ENCODE measurements around the gene TMEM200A.

DNA sequence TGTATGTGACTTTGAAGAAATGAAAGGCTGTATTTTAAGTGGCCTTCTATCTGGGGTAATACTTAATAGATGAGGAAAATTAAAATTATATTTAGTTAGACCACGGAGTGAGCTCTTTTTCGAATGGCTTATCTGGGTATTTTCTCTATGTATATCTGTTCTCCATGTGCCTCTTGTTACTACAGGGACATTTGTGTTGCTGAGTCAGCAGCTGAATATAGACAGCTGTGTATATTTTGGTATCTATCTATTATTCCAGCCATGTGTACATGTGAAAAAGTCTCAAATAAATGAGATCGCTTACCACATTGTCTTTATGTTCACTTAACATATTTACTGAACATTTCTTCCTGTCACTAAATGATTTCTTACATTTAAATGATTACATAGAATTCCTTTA is 57.2 kb downstream of the TMEM200A start:
- TF ChIP-seq CTCF (IDR thresholded peaks at IDR 0.05) (no peak), POLR2A (IDR thresholded peaks at IDR 0.05) (no peak), POLR2AphosphoS5 (IDR thresholded peaks at IDR 0.05) (no peak)

Measured in prostate gland (tissue), 2 donors.